ENCODE measurements around the gene USP32.
A peak's percentile ranks its signal among the peaks of the same experiment; 100 is the strongest.

The USP32 gene

DNA sequence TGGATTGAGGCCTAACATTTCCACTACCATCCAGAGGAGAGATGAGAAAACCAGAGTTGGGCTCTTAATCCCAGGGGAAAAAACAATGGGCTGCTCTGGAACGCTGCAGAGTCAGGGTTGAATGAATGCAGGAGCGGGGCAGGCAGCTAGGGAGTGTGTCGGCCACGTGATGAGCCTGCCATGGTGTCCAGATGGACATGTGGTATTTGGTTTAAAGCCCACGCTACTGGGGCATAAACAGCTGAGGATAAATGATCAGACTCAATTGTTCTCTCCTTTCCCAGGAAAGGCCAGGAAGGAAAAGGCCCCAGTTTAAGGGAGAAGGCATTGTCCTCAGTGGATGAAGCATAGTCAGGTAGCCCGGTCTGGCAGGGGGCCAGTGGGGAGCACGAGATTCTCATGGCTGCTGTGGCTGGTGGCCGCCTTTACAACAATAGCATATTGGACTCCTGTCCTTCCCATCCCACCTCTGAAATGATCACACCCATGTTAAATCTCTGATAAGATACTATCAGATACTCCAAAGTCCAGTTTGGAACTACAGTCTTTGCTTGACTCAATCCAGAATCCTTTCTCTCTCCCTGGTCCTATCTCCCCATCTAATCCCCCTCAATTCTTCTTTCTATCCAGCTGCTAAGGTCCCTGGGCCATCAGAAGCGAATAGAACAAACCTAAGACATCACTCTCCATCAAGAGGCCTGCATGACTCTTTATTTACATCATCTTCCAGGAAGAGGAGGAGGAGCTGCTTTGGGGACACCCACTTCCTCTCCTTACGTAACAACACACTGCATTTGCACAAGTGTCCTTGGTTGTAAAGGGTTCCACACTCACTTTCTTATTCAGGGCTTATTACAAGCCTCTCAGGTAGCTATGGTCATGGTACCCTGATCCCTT, 221.8 kb downstream of the USP32 start:
- DNase-seq, result peak in 1 of 2 donors; percentile 12

- no peak for DNase-seq
These were observed 223.3 kb downstream of the USP32 start for GRCh38 chr17:60168654-60169053.

DNA sequence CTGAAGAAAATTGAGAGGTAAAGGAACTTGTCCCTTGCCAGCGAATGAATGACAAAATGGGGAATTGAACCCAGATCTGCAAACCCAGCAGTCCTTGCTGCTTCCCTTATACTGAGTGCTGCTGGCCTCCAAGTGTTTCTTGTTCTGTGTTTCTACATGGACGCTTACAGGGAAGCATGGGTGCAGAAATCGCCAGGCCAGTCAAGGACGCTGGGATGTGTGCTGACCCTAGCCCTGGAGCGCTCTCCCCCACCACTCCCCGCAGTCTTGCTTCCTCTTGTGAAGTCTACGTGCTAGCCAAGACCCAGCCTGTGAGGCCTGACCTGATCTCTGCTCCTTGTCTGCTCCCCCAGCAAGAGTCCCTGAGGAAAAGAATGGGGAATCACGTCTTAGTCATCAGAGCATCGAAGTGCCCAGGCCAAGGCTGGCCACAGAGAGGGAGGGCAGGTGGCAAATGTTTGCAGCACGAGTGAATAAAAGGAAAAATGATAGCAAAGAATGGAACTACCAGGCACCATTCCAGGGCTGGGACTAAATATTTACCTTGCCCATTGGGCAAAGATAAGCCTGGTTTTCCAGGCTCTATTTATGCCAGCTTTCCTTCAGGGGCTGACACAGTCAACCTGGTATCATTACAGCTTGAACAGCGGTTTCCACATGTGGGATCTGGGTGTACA, 224.7 kb downstream of the USP32 start:
- no peak for DNase-seq

DNA sequence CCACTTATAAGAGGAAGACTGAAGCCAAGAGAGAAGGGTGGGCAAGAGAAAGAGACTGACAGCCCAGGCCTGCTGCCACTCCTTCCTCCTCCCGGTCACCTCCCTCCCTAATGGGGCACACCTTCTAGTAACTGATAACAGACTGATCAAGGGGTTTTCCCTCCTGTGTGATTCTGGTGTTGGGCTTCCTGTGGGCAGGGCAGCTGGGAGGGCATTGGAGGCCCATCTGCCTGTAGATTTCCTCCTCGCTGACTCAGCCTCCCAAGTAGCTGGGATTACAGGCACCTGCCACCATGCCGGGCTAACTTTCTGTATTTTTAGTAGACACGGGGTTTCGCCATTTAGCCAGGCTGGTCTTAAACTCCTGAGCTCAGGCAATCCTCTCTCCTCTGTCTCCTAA, 226.0 kb downstream of the USP32 start:
- no peak for DNase-seq

DNA sequence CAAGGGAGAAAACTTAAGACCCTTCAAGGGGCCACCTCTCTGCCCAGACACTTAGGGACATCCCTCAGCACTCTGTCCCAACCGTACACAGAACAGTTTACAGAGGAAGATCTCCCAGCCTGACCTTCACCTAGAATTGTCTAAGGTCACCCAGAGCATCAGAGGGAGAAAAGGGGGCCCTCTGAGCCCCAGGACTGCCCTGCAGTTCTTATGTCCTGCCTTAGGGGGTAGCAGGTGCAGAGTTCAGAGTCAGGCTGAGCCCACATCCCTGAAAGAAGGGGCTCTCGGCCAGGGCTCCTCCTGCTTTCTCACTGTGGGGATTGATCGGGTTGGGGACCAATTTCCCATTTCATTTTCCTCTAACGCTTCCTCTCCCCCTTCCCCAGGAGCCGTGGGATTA, 226.7 kb downstream of the USP32 start:
- DNase-seq, result no peak

DNA sequence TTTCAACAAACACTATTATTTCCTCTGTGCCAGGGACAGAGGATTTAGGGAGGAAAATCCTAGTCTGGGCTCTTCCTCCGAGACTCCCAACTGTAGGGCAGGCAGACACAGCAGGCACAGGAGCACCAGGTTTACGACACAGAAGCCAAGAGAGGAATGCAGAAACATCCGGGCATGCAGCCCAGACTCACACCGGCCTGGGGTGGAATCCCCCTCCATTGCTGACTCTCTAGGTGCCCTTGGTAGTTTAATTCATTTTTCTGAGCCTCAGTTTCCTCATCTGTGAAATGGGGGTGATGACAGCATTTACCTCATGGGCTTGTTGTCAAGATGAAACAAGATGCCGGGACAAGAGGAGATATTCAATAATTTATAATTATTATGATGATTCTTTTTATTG, 227.2 kb downstream of the USP32 start:
- no peak for DNase-seq

- no peak for DNase-seq
These were observed 227.8 kb downstream of the USP32 start for GRCh38 chr17:60164164-60164563.

GRCh38 chr17:60163108-60163784, 228.7 kb downstream of the USP32 start:
- DNase-seq, result no peak

DNA sequence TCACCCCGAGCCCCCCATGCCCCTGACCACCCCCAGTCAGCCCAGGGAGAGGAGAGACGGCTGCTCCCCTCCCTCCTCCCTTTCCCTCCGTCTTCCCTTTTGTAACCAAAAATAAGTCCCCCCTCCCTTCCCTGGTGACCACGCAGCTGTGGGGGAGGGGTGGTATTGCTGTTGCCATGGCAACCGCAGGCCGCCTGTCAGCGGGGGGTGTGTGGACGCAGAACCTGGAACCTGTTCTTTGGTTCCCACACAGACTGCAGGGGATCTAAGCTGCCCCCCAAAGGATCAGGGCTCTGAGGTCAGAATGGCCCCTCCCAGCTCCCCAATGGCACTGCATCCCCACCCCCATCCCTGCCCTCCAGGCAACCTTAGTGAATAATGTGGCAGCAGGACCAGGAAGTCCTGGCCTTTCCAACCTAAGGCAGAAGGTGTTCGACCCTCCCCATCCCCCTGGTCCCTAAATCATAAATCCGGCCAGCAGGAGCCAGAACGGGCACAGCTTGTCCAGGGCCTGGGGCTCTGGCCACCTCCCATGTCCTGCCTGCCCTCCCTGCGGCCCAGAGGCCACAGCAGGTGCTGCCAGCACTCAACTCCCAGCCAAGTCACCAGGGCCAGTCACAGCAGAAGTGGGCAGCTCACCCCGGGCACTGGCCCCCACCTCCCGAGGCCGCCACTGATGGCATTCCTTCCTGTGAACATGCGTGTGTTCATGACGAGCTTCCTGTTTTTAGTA, 230.2 kb downstream of the USP32 start:
- DNase-seq, result peak in 1 of 2 donors; percentile 47

GRCh38 chr17:60160829-60161501, 231.0 kb downstream of the USP32 start:
- no peak for DNase-seq

DNA sequence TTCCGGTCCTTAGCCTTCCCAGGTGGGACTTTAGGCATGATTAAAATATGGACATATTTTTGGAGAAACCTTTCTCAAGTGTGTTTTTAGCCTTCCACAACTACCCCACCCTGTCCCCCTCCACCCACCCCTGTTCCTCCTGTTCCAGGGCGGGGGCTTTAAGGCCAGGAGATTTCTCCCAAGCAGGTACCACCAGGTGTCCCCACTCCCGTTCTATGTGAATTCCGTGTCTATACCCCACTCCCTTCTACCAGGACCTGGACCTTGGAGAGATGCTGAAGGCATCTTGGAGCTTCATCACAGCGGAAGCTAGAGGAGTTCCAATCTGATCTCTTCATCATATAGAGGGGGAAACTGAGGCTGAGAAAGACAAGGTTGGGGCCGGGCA, 232.5 kb downstream of the USP32 start:
- DNase-seq, result no peak

GRCh38 chr17:60158751-60159478, 233.0 kb downstream of the USP32 start:
- DNase-seq, result no peak

DNA sequence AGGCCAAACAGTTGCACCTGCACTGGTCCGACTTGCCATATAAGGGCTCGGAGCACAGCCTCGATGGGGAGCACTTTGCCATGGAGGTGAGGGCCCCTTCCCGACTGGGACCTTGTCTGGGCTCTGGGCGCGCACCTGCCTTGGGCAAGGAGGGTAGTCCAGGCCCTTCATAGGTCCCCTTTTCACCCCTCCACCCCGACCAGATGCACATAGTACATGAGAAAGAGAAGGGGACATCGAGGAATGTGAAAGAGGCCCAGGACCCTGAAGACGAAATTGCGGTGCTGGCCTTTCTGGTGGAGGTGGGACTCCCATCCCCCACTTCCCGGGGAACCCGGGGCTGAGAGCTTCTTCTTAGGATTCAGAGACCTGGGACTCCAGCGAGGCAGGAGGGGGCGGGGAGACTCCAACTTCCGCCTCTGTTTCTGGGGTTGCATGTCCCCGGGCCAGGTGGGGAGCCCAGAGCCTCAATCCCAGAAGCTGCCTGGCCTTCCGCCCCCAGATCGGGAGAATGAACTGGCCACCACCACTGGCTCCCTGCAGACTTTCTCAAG, 234.4 kb downstream of the USP32 start:
- no peak for DNase-seq

DNA sequence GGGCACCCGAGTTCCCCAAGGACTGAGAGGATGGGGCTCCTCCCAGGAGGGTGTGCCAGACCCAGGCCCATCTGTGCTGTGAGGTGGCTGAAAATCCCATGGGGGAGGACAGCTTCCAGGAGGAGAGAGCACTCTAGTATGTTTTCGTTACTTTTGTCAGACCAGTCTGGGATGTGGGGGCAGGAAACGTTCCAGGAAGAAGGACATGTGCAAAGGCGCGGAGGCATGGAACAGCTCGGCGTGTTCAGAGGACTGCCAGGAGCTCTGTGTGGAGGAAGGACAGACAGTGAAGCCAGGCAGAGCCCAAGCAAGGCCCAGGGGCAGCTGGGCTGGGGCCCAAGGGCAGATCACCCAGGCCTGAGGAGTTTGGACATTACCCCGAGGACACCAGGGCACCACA, 235.2 kb downstream of the USP32 start:
- DNase-seq, result no peak

DNA sequence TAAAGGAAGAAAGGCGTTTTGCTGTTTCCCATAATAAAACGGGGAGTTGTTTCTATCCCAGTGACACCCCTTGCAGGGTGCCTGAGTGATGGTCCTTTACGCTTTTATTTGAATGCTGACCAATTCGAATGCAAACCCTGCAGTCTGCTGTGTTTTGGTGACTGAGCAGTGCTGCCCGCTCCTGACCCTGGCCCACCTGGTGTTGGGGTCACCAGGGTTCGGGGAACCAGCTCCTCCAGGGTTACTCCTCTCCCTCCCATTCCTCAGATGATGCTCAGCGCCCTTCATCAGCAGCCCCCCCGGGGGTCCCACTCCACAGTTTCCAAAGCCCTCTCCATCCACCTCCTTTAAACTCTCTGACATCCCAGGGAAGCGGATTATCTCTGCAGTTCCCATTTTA, 236.1 kb downstream of the USP32 start:
- DNase-seq, result no peak

- DNase-seq, result no peak
These were observed 236.5 kb downstream of the USP32 start for GRCh38 chr17:60155427-60155814.

DNA sequence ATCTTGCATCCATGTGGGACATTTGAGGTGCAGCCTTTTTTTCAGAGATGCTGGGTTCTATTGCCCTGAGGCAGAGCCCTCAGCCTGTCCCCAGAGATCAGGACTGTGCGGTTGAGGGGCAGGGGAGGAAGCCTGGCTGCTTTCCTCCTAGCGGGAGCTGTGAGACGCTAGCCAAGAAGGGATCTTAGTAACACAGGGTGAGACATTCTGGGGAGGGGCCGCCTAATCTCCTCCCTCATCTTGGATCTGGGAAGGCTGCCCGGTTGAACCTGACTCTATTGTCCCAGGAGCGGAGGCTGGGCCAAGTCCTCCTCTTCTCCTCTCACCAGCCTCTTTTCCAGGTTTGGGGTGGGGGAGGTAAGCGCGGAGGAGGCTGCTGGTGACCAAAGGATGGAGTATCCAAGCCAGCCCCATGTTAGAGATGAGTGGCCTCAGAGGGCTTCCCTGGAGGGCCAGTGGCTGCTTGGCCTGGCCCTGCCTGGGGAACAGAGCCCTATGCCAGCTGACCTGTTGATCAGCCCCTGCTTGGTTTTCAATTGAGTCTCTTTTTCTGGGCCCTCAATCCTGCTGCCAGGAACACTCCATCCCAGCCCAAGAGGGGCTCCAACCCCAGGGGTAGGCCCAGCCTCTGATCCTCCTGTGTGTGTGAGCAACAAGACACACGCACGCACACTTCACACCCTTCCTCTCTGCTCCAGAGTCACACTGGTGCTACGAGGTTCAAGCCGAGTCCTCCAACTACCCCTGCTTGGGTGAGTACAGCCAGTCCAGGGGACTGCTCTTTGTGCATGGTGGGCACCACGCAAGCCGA, 237.1 kb downstream of the USP32 start:
- no peak for DNase-seq

- DNase-seq, result no peak
These were observed 238.1 kb downstream of the USP32 start for GRCh38 chr17:60153606-60154390.

DNA sequence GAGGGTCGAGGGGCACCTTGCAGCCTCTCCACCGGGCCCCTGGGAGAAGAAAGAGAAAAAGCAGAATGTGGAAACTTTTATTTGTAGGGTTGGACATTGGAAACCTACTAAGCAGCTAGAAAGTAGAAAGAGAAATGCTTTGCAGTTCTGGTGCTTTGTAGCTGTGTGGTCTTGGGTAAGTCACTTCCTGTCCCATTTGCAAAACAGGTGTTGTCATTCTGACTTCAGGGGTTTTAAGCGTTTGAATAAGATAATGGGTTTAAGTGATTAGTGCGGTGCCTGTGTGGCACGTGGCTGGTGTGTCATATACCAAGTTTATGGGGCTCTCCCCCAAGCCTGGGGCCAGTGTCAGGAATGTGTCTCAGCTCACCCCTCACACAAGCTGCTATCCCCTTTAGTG, 240.6 kb downstream of the USP32 start:
- DNase-seq, result no peak
